Mesenchymal stem cell (in vitro differentiated cells and primary cell): ENCODE results near the gene NAV2.

Experiments
- DNase-seq: peaks from one replicate; pipeline ENCODE4 v3.0.0-alpha.2; 2013
- H2AFZ ChIP-seq: one replicate; pipeline ENCODE4 v1.6.1; 2013; ENCODE audit warnings: low read depth, mild to moderate bottlenecking, control low read depth, inconsistent platforms, low read length, moderate library complexity
- H2AK5ac ChIP-seq: 2 replicates; pipeline ENCODE4 v1.6.1; 2013; ENCODE audit warnings: low read length, moderate library complexity, mild to moderate bottlenecking, inconsistent platforms; ENCODE audit not compliant: severe bottlenecking
- H2BK120ac ChIP-seq: one replicate; pipeline ENCODE4 v1.6.1; 2013; ENCODE audit warnings: low read depth, mild to moderate bottlenecking, inconsistent platforms, low read length, moderate library complexity
- H2BK12ac ChIP-seq, 2 experiments: one replicate each; pipeline ENCODE4 v1.6.1; 2013; ENCODE audit warnings: inconsistent platforms in 2 of 2, low read length in 2 of 2, mild to moderate bottlenecking in 2 of 2, moderate library complexity in 2 of 2, control low read depth in 1 of 2
- H2BK15ac ChIP-seq: one replicate; pipeline ENCODE4 v1.6.1; 2013; ENCODE audit warnings: mild to moderate bottlenecking, low read depth, inconsistent platforms; ENCODE audit not compliant: poor library complexity, severe bottlenecking
- H2BK5ac ChIP-seq: 2 replicates; pipeline ENCODE4 v1.6.1; 2013; ENCODE audit warnings: low read depth, mild to moderate bottlenecking, low read length, control low read depth, inconsistent platforms; ENCODE audit not compliant: poor library complexity, severe bottlenecking
- H3K14ac ChIP-seq, 2 experiments: one replicate each; pipeline ENCODE4 v1.6.1; 2013; ENCODE audit warnings: inconsistent platforms in 2 of 2, low read length in 2 of 2, control low read depth in 1 of 2, mild to moderate bottlenecking in 1 of 2, moderate library complexity in 1 of 2
- H3K18ac ChIP-seq, 2 experiments: one replicate each; pipeline ENCODE4 v1.6.1; 2013; ENCODE audit warnings: inconsistent platforms in 2 of 2, low read length in 2 of 2, control low read depth in 1 of 2, low read depth in 1 of 2, mild to moderate bottlenecking in 1 of 2
- H3K23ac ChIP-seq, 2 experiments: one replicate each; pipeline ENCODE4 v1.6.1; 2013; ENCODE audit warnings: inconsistent platforms in 2 of 2, low read length in 2 of 2, mild to moderate bottlenecking in 2 of 2, moderate library complexity in 2 of 2, control low read depth in 1 of 2
- H3K27ac ChIP-seq: 2 replicates; pipeline ENCODE4 v1.5.1; 2013; ENCODE audit warnings: mild to moderate bottlenecking, moderate library complexity, low read length, control low read depth, inconsistent platforms; ENCODE audit not compliant: poor library complexity, severe bottlenecking
- H3K27me3 ChIP-seq, 2 experiments: 2 replicates each; pipeline versions ENCODE4 v1.6.1 to v1.7.0; 2013; ENCODE audit warnings: low read length in 2 of 2, mild to moderate bottlenecking in 2 of 2, moderate library complexity in 2 of 2, control low read depth in 1 of 2, inconsistent platforms in 1 of 2; ENCODE audit not compliant: control insufficient read depth in 1 of 2, insufficient read depth in 1 of 2
- H3K36me3 ChIP-seq, 2 experiments: 2 replicates each; pipeline versions ENCODE4 v1.6.1 to v1.7.0; 2013; ENCODE audit warnings: low read length in 2 of 2, control low read depth in 1 of 2, inconsistent platforms in 1 of 2, low read depth in 1 of 2, mild to moderate bottlenecking in 1 of 2; ENCODE audit not compliant: insufficient read depth in 2 of 2, control insufficient read depth in 1 of 2
- H3K4ac ChIP-seq, 2 experiments: one replicate each; pipeline ENCODE4 v1.6.1; 2013; ENCODE audit warnings: inconsistent platforms in 2 of 2, low read length in 2 of 2, mild to moderate bottlenecking in 2 of 2, moderate library complexity in 2 of 2, control low read depth in 1 of 2, low read depth in 1 of 2
- H3K4me1 ChIP-seq: 2 replicates; pipeline ENCODE4 v1.6.1; 2013; ENCODE audit warnings: low read depth, low read length, control low read depth; ENCODE audit not compliant: control insufficient read depth, insufficient read depth
- H3K4me2 ChIP-seq: 2 replicates; pipeline ENCODE4 v1.6.1; 2013; ENCODE audit warnings: low read length, mild to moderate bottlenecking, inconsistent platforms; ENCODE audit not compliant: poor library complexity, severe bottlenecking
- H3K4me3 ChIP-seq, 2 experiments: 2 replicates each; pipeline versions ENCODE4 v1.5.1 to v1.7.0; 2013; ENCODE audit warnings: low read length in 2 of 2, mild to moderate bottlenecking in 2 of 2, control low read depth in 1 of 2, low read depth in 1 of 2; ENCODE audit not compliant: insufficient read depth in 1 of 2
- H3K79me1 ChIP-seq: replicated peaks from 2 replicates; pipeline ENCODE4 v1.6.1; 2013; ENCODE audit warnings: mild to moderate bottlenecking, control low read depth, low read length, inconsistent platforms; ENCODE audit not compliant: poor library complexity, severe bottlenecking
- H3K9ac ChIP-seq: 2 replicates; pipeline ENCODE4 v1.7.0; 2013; ENCODE audit warnings: mild to moderate bottlenecking, low read length, moderate library complexity
- H3K9me3 ChIP-seq: 2 replicates; pipeline ENCODE4 v1.7.0; 2013; ENCODE audit warnings: mild to moderate bottlenecking, low read length; ENCODE audit not compliant: control insufficient read depth
- H4K8ac ChIP-seq: one replicate; pipeline ENCODE4 v1.6.1; 2013; ENCODE audit warnings: inconsistent platforms, mild to moderate bottlenecking, low read length, moderate library complexity
- H4K91ac ChIP-seq: one replicate; pipeline ENCODE4 v1.6.1; 2013; ENCODE audit warnings: mild to moderate bottlenecking, low read length, inconsistent platforms
- whole genome bisulfite sequencing: methylation state at CpG from one replicate; pipeline ENCODE4 v1.1.7; 2013; ENCODE audit warnings: mixed read lengths; 5-methylcytosine and 5-hydroxymethylcytosine counted together

The NAV2 gene

DNA sequence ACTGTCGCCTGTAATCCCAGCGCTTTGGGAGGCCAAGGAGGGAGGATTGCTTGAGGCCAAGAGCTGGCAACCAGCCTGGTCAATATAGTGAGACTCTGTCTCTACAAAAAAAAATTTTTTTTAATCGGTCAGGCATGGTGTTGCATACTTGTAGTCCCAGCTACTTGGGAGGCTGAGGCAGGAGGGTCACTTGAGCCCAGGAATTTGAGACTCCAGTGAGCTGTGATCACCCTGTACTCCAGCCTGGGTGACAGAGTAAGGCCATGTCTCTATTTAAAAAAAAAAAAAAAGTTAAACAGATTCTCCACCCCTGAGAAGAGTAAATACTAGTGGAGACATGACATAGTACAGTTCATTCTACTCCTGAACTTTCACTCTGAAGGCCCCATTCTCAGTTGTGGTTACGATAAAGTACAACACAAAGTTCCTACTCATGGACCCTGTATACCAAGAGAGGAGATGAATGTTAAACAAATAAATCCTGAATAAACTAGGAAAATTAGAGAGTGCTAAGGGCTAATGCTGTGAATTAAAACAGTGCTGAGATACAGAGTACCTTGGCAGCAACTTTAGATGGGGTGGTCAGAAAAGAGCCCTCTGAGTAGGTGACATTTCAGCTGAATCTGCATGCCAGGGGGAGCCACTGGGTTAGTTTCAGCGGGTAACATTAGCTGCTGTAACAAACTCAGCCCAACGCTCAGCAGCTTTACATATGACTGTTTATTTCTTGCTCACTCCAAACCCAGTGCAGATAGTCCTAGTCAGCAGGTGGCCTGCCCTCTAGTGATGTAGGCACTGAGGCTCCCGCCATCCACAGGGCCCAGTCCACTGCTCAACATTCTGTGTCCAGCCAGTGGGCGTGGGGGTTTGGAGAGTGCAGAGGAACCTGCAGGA, 372.5 kb downstream of the NAV2 start:
- H4K91ac ChIP-seq: no peak overlapping the region
- H2BK5ac ChIP-seq: no peak overlapping the region
- H3K14ac ChIP-seq: no peak overlapping the region
- no peak overlapping the region for H3K23ac ChIP-seq
- H3K4ac ChIP-seq: no peak overlapping the region
- H3K4me1 ChIP-seq: peaks cover 1% of the 10 kb centered on the region
- H3K18ac ChIP-seq: no peak overlapping the region
- no peak overlapping the region for H4K8ac ChIP-seq
- H2BK12ac ChIP-seq: no peak overlapping the region
- no peak overlapping the region for H3K9ac ChIP-seq
- WGBS: 100% methylated on average over 6 of the region's 8 CpGs
- no peak overlapping the region for H2BK120ac ChIP-seq
- H2AK5ac ChIP-seq: no peak overlapping the region
- DNase-seq: no peak
- H2BK15ac ChIP-seq: no peak overlapping the region
- H2AFZ ChIP-seq: no peak overlapping the region
- H3K4me3 ChIP-seq: no peak overlapping the region
- peaks cover 24 to 99% of the 10 kb centered on the region in 2 experiments for H3K36me3 ChIP-seq
- H3K4me2 ChIP-seq: no peak overlapping the region
- no peaks in the 10 kb centered on the region for H3K27me3 ChIP-seq
- H3K79me1 ChIP-seq: no peaks in the 10 kb centered on the region
- H3K27ac ChIP-seq: no peak overlapping the region
- no peaks in the 10 kb centered on the region for H3K9me3 ChIP-seq

DNA sequence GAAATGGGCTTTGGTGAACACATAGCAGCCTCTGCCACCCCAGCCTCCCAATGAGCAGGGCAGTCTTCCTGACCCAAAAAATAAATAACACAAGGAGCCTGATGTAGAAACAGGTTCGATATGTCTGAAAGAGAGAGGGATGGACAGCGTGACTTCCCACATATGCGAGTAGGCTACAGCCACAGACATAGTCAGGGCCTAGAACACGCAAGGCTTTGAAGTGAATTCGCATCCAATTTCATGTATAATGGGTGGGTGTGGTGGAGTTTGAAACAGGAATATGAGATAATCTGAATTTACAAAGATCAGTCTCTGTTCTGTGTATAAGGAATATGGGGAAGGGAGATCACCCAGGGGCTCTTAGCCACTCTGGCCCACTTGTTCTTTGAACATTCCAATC, 373.3 kb downstream of the NAV2 start:
- Histone ChIP-seq H3K36me3 (peaks cover 26 to 98% of the 10 kb centered on the region in 2 experiments), H2BK12ac (no peak overlapping the region), H4K91ac (no peak overlapping the region), H2BK15ac (no peak overlapping the region), H2BK5ac (no peak overlapping the region), H3K4me2 (no peak overlapping the region), H2AFZ (no peak overlapping the region), H2BK120ac (no peak overlapping the region), H3K23ac (no peak overlapping the region), H3K27ac (no peak overlapping the region), H3K18ac (no peak overlapping the region), H3K9me3 (no peaks in the 10 kb centered on the region), H4K8ac (no peak overlapping the region), H3K9ac (no peak overlapping the region), H2AK5ac (no peak overlapping the region), H3K4me1 (peaks cover 1% of the 10 kb centered on the region), H3K14ac (no peak overlapping the region), H3K79me1 (no peaks in the 10 kb centered on the region), H3K4ac (no peak overlapping the region), H3K27me3 (no peaks in the 10 kb centered on the region), H3K4me3 (no peak overlapping the region)
- WGBS: 95% methylated on average over 5 of the region's 5 CpGs
- no peak for DNase-seq

GRCh38 chr11:20087118-20087521, 374.5 kb downstream of the NAV2 start:
- no peak overlapping the region for H3K23ac ChIP-seq
- no peaks in the 10 kb centered on the region for H3K27me3 ChIP-seq

GRCh38 chr11:20088397-20089225, 376.0 kb downstream of the NAV2 start:
- no peak overlapping the region for H2BK120ac ChIP-seq
- peaks cover 1% of the 10 kb centered on the region for H3K4me1 ChIP-seq
- no peak overlapping the region for H4K91ac ChIP-seq
- H3K4ac ChIP-seq: no peak overlapping the region
- H3K14ac ChIP-seq: no peak overlapping the region
- H3K4me2 ChIP-seq: no peak overlapping the region
- no peak overlapping the region for H3K18ac ChIP-seq
- H2AFZ ChIP-seq: no peak overlapping the region
- H3K79me1 ChIP-seq: no peaks in the 10 kb centered on the region
- no peak overlapping the region for H4K8ac ChIP-seq
- H3K27ac ChIP-seq: no peak overlapping the region
- 89% methylated on average over 12 of the region's 12 CpGs for WGBS
- H3K9me3 ChIP-seq: no peaks in the 10 kb centered on the region
- no peak overlapping the region for H2BK15ac ChIP-seq
- H3K27me3 ChIP-seq: no peaks in the 10 kb centered on the region
- H3K4me3 ChIP-seq: no peak overlapping the region
- no peak for DNase-seq
- H3K9ac ChIP-seq: no peak overlapping the region
- peaks cover 34 to 98% of the 10 kb centered on the region in 2 experiments for H3K36me3 ChIP-seq
- H3K23ac ChIP-seq: no peak overlapping the region
- no peak overlapping the region for H2AK5ac ChIP-seq
- H2BK5ac ChIP-seq: no peak overlapping the region
- H2BK12ac ChIP-seq: no peak overlapping the region

More at GRCh38 chr11:20087118-20087521, 374.5 kb downstream of the NAV2 start:
- H2BK15ac ChIP-seq: no peak overlapping the region
- 93% methylated on average over 7 of the region's 7 CpGs for WGBS
- no peak overlapping the region for H3K18ac ChIP-seq
- H2AK5ac ChIP-seq: no peak overlapping the region
- peaks cover 32 to 98% of the 10 kb centered on the region in 2 experiments for H3K36me3 ChIP-seq
- H4K91ac ChIP-seq: no peak overlapping the region
- no peak overlapping the region for H2AFZ ChIP-seq
- H3K9me3 ChIP-seq: no peaks in the 10 kb centered on the region
- no peak overlapping the region for H3K14ac ChIP-seq
- H3K27ac ChIP-seq: no peak overlapping the region
- no peak for DNase-seq
- no peak overlapping the region for H4K8ac ChIP-seq
- H3K4me3 ChIP-seq: no peak overlapping the region
- H3K4me1 ChIP-seq: peaks cover 1% of the 10 kb centered on the region
- H3K4me2 ChIP-seq: no peak overlapping the region
- H2BK120ac ChIP-seq: no peak overlapping the region
- H2BK12ac ChIP-seq: no peak overlapping the region
- no peak overlapping the region for H2BK5ac ChIP-seq
- no peak overlapping the region for H3K4ac ChIP-seq
- no peak overlapping the region for H3K9ac ChIP-seq
- no peaks in the 10 kb centered on the region for H3K79me1 ChIP-seq
